ENCODE data around the gene SNX9. TPM values are rescaled to one million over a fixed set of nuclear protein-coding genes. Genes with fewer than 3 reads are reported as not detected.

SNX9 gene
- total and polyA plus RNA-seq, 2 of the 8 experiments (the other 6 are each of a cell fraction or from before 2014, with no cell fraction given), result 11.8 to 23.2 TPM

GRCh38 chr6:157774153-157775135, 48.6 kb upstream of the SNX9 start (continued):
- TF ChIP-seq MAFK (IDR thresholded peaks at IDR 0.05; ENCODE audit: low read depth, low read length), result no peak
- no peak for TF ChIP-seq ASH2L (IDR thresholded peaks at IDR 0.05; ENCODE audit: low read length)
- no peak for TF ChIP-seq CBX8 (IDR thresholded peaks at IDR 0.05; ENCODE audit: borderline replicate concordance, low read depth, low read length)
- no peak for TF ChIP-seq CTCF (IDR thresholded peaks at IDR 0.05; ENCODE audit: control extremely low read depth in 1 of 3, insufficient read depth in 1 of 3, low read depth in 1 of 3, low read length in 3 of 3)
- TF ChIP-seq POLR2A (IDR thresholded peaks at IDR 0.05; ENCODE audit: control extremely low read depth in 1 of 2, low read depth in 2 of 2, low read length in 2 of 2), result no peak
- TF ChIP-seq RNF2 (IDR thresholded peaks at IDR 0.05; ENCODE audit: borderline replicate concordance, low read depth, low read length, missing control alignments, poor library complexity, severe bottlenecking), result no peak

Data from H1 (cell line).